Common myeloid progenitor, CD34-positive (primary cell): ENCODE data around the gene ANKRD13B.

Source experiments
- CTCF ChIA-PET: fragments of 350-600 bp; sonication (Branson Sonifier 250); formaldehyde crosslinking; loops from one replicate; lab custom pipeline; 2021; ENCODE audit warnings: antibody characterized with exemption; lab: Charles Lee
- POLR2A ChIA-PET: fragments of 350-600 bp; sonication (Branson Sonifier 250); formaldehyde crosslinking; loops from one replicate; lab custom pipeline; 2021; ENCODE audit warnings: antibody characterized with exemption; lab: Charles Lee
- DNase-seq, 3 donors: peaks; one replicate each; pipeline versions ENCODE4 v3.0.0 to v3.0.0-alpha.2; 2013
- H3K27ac ChIP-seq, 2 experiments: 1 replicate in 1 of 2; 2 replicates in 1 of 2; pipeline ENCODE4 v1.7.0; 2013; ENCODE audit warnings: inconsistent platforms in 2 of 2, low read length in 2 of 2, mild to moderate bottlenecking in 2 of 2, low read depth in 1 of 2, moderate library complexity in 1 of 2; ENCODE audit not compliant: severe bottlenecking in 2 of 2, insufficient read depth in 1 of 2, poor library complexity in 1 of 2
- H3K27me3 ChIP-seq, 5 experiments: replicated peaks in 2 of 5; 1 replicate in 3 of 5; 2 replicates in 2 of 5; pipeline versions ENCODE4 v1.6.1 to v1.7.0; 2013; ENCODE audit warnings: low read length in 4 of 5, mild to moderate bottlenecking in 2 of 5, moderate library complexity in 2 of 5, inconsistent platforms in 1 of 5; ENCODE audit not compliant: insufficient read depth in 5 of 5, control insufficient read depth in 4 of 5
- H3K36me3 ChIP-seq, 4 experiments: 1 replicate in 2 of 4; 2 replicates in 2 of 4; pipeline versions ENCODE4 v1.6.1 to v1.7.0; 2013; ENCODE audit warnings: low read length in 3 of 4, control low read depth in 1 of 4, mild to moderate bottlenecking in 1 of 4; ENCODE audit not compliant: control insufficient read depth in 4 of 4, insufficient read depth in 4 of 4
- H3K4me1 ChIP-seq, 4 experiments: 1 replicate in 3 of 4; 2 replicates in 1 of 4; pipeline versions ENCODE4 v1.6.1 to v1.7.1; 2013; ENCODE audit warnings: low read length in 3 of 4, mild to moderate bottlenecking in 3 of 4, control low read depth in 1 of 4, inconsistent platforms in 1 of 4, moderate library complexity in 1 of 4; ENCODE audit not compliant: control insufficient read depth in 4 of 4, insufficient read depth in 4 of 4; ENCODE audit errors: control extremely low read depth in 1 of 4
- H3K4me3 ChIP-seq, 7 experiments: 1 replicate in 4 of 7; 2 replicates in 3 of 7; pipeline versions ENCODE4 v1.5.1 to v1.7.0; 2013; ENCODE audit warnings: mild to moderate bottlenecking in 7 of 7, low read length in 6 of 7, moderate library complexity in 6 of 7, inconsistent platforms in 2 of 7, low read depth in 2 of 7, control low read depth in 1 of 7; ENCODE audit not compliant: insufficient read depth in 4 of 7, control insufficient read depth in 1 of 7; ENCODE audit errors: extremely low read depth in 1 of 7
- H3K9me3 ChIP-seq, 5 experiments: 1 replicate in 4 of 5; 2 replicates in 1 of 5; pipeline versions ENCODE4 v1.6.1 to v1.7.1; 2013; ENCODE audit warnings: low read length in 4 of 5, mild to moderate bottlenecking in 2 of 5, inconsistent platforms in 1 of 5, low read depth in 1 of 5, moderate library complexity in 1 of 5; ENCODE audit not compliant: control insufficient read depth in 4 of 5, insufficient read depth in 2 of 5; ENCODE audit errors: control extremely low read depth in 1 of 5
- WGBS: methylation state at CpG from one replicate; pipeline ENCODE4 v1.1.5; 2013; ENCODE audit not compliant: insufficient coverage; 5-methylcytosine and 5-hydroxymethylcytosine counted together

The ANKRD13B gene

GRCh38 chr17:29607557-29608195, 14.7 kb downstream of the ANKRD13B start:
- WGBS = 99% methylated on average over 23 of the region's 29 CpGs
- peaks cover 0 to under 1% (median 0%) of the 10 kb centered on the region in 4 experiments for H3K4me1 ChIP-seq
- H3K4me3 ChIP-seq = no peak overlapping the region
- H3K9me3 ChIP-seq = no peaks in the 10 kb centered on the region
- POLR2A ChIA-PET = interaction anchor here (0.6 kb wide), 1 partner anchor 432 kb away, joined by 4 read pairs; no protein-coding TSS in a partner anchor
- CTCF ChIA-PET = interaction anchor here (1.6 to 7.6 kb wide), 5 partner anchors 9 to 31 kb away, joined by 5 to 39 read pairs (median 7); partner anchors contain the start of gene ANKRD13B
- no peak for DNase-seq
- peaks cover 0 to 7% (median 0%) of the 10 kb centered on the region in 4 experiments for H3K36me3 ChIP-seq
- H3K27ac ChIP-seq = no peak overlapping the region
- H3K27me3 ChIP-seq = peaks cover 0 to 2% (median 0%) of the 10 kb centered on the region in 5 experiments

GRCh38 chr17:29608986-29609385, 16.1 kb downstream of the ANKRD13B start:
- Histone ChIP-seq H3K4me1 (peaks cover 0 to 12% (median 12%) of the 10 kb centered on the region in 4 experiments), H3K27me3 (peaks cover 0 to 7% (median 0%) of the 10 kb centered on the region in 5 experiments), H3K27ac (no peak overlapping the region), H3K4me3 (no peak overlapping the region), H3K36me3 (peaks cover 0 to 7% (median 0%) of the 10 kb centered on the region in 4 experiments), H3K9me3 (no peaks in the 10 kb centered on the region)
- POLR2A ChIA-PET = interaction anchor here (0.7 kb wide), 1 partner anchor 1108 kb away, joined by 3 read pairs; no protein-coding TSS in a partner anchor
- no peak for DNase-seq
- CTCF ChIA-PET = interaction anchor here (1.0 to 7.6 kb wide), 6 partner anchors 8 to 36 kb away, joined by 3 to 39 read pairs (median 6); partner anchors contain the start of gene ANKRD13B
- 95% methylated on average over 15 of the region's 15 CpGs for WGBS

DNA sequence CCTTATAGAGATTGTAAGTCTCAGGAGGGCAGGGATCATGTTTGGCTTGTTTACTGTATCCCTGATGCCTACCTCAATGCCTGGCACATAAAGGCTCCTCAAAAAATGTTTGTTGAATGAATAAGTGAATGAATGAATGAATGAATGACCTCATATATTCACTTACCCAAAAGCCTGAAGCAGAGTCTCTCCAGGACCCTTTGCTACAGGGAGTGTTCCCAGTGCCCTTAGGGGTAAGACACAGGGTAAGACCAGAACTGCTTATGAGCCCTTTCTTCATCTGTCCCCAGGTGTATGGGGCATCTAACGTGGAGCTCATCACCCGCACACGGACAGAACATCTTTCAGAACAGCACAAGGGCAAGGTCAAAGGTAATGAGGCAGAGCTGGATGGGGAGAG, 17.5 kb downstream of the ANKRD13B start:
- 93% methylated on average over 3 of the region's 3 CpGs for WGBS
- ChIA-PET POLR2A (interaction anchor here (1.8 kb wide), 1 partner anchor 13 kb away, joined by 4 read pairs; no protein-coding TSS in a partner anchor), CTCF (interaction anchor here (1.1 to 5.2 kb wide), 4 partner anchors 13 to 31 kb away, joined by 3 to 21 read pairs (median 6); partner anchors contain the start of gene ANKRD13B)
- H3K4me3 ChIP-seq = no peak overlapping the region
- H3K4me1 ChIP-seq = peaks cover 0 to 26% (median 26%) of the 10 kb centered on the region in 4 experiments
- H3K27me3 ChIP-seq = peaks cover 0 to 7% (median 0%) of the 10 kb centered on the region in 5 experiments
- no peak overlapping the region for H3K27ac ChIP-seq
- DNase-seq = no peak
- H3K36me3 ChIP-seq = peaks cover 0 to 7% (median 0%) of the 10 kb centered on the region in 4 experiments
- no peaks in the 10 kb centered on the region for H3K9me3 ChIP-seq

DNA sequence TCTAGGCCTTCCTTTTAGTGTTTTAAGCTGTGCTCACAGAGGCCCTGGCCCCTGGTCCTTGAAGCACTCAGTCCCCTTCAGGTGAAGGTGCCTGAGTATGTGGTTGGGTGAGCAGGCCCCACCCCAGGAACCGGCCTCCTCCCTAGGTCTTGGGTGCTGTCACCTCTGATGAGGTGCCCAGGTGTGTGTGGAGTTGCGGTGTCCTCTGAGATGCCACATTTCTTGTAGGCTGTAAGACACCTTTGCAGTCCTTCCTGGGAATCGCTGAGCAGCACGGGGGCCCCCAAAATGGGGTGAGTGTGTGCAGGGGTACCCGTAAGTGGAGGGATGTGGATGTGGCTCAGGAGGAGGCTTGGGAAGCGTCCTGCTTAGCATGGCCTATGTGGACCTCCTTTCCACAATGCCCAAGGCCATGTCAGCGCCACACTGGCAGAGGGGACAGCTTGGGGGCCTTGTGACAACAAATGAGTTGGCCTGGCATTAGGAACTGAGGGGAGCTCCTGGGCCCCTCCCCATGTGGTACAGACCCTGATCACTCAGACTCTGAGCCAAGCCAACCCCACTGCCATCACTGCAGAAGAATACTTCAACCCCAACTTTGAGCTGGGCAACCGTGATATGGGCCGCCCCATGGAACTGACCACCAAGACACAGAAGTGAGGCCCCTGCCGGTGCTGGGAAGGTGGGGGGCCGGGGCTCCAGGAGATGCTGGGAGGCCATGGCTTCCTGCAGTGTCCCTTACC, 18.6 kb downstream of the ANKRD13B start:
- no peaks in the 10 kb centered on the region for H3K9me3 ChIP-seq
- DNase-seq = no peak
- H3K36me3 ChIP-seq = peaks cover 0 to 7% (median 0%) of the 10 kb centered on the region in 4 experiments
- ChIA-PET CTCF (interaction anchor here (1.2 to 5.2 kb wide), 2 partner anchors 15 to 19 kb away, joined by 3 to 21 read pairs; partner anchors contain the start of gene ANKRD13B), POLR2A (interaction anchor here (1.8 kb wide), 1 partner anchor 14 kb away, joined by 4 read pairs; no protein-coding TSS in a partner anchor)
- H3K27ac ChIP-seq = no peak overlapping the region
- H3K27me3 ChIP-seq = peaks cover 0 to 13% (median 5%) of the 10 kb centered on the region in 5 experiments
- WGBS = 94% methylated on average over 8 of the region's 11 CpGs
- no peak overlapping the region for H3K4me3 ChIP-seq
- peaks cover 2 to 37% (median 37%) of the 10 kb centered on the region in 4 experiments for H3K4me1 ChIP-seq

GRCh38 chr17:29612094-29612403, 19.1 kb downstream of the ANKRD13B start:
- POLR2A ChIA-PET = interaction anchor here (0.7 to 1.8 kb wide), 2 partner anchors 14 to 18 kb away, joined by 4 read pairs; no protein-coding TSS in a partner anchor
- Histone ChIP-seq H3K27me3 (peaks cover 0 to 18% (median 7%) of the 10 kb centered on the region in 5 experiments), H3K27ac (no peak overlapping the region), H3K36me3 (peaks cover 0 to 7% (median 0%) of the 10 kb centered on the region in 4 experiments), H3K4me1 (peaks cover 2 to 43% (median 42%) of the 10 kb centered on the region in 4 experiments), H3K9me3 (no peaks in the 10 kb centered on the region), H3K4me3 (no peak overlapping the region)
- no peak for DNase-seq
- WGBS = 97% methylated on average over 8 of the region's 12 CpGs
- CTCF ChIA-PET = interaction anchor here (1.2 to 5.2 kb wide), 2 partner anchors 15 to 20 kb away, joined by 3 to 21 read pairs; partner anchors contain the start of gene ANKRD13B

DNA sequence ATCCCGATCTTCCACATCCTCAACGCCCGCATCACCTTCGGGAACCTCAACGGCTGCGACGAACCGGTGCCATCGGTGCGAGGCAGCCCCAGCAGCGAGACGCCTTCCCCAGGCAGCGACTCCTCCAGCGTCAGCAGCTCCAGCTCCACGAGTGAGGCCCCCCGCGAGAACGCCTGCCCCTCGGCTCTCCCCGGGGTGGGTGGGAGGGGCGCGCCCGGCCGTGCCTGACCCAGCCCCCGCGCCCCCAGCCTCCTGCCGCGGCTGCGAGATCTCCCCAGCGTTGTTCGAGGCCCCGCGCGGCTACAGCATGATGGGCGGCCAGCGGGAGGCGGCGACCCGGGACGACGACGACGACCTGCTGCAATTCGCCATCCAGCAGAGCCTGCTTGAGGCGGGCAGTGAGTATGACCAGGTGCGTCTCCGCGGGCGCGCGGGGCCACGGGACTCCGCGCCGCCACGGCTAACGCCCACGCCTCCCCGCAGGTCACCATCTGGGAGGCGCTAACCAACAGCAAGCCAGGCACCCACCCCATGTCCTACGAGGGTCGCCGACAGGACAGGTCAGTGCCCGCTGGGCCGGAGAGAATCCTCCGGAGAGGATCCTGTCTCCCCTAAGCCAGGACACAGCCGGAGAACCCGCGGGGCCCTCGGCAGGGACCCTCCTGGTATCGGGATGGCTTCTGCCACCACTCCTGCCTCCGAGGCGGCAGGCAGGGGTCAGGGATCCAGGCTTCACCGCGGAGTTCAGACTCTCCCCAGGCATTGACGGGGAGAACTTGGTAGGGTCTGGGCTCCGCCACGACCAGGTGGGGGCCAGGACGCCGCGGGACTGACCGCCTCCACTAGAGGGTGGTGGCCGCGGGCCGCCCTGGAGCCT, 19.7 kb downstream of the ANKRD13B start:
- peaks cover 0 to 21% (median 7%) of the 10 kb centered on the region in 5 experiments for H3K27me3 ChIP-seq
- no peaks in the 10 kb centered on the region for H3K9me3 ChIP-seq
- peak overlapping the region in 5 of 7 experiments; percentile 19 to 72 (median 48) for H3K4me3 ChIP-seq
- peaks cover 0 to 7% (median 0%) of the 10 kb centered on the region in 4 experiments for H3K36me3 ChIP-seq
- H3K4me1 ChIP-seq = peaks cover 2 to 49% (median 48%) of the 10 kb centered on the region in 4 experiments
- CTCF ChIA-PET = interaction anchor here (0.6 to 7.8 kb wide), 6 partner anchors 12 to 151 kb away, joined by 3 to 179 read pairs (median 8); partner anchors contain the start of gene ANKRD13B
- no peak overlapping the region for H3K27ac ChIP-seq
- no peak for DNase-seq
- 45% methylated on average over 83 of the region's 85 CpGs for WGBS
- POLR2A ChIA-PET = interaction anchor here (0.7 to 1.2 kb wide), 2 partner anchors 18 to 21 kb away, joined by 4 to 6 read pairs; no protein-coding TSS in a partner anchor
